Articular chondrocyte of knee joint (primary cell): ENCODE measurements around the gene DNAJC19. TPM values are rescaled to one million over a fixed set of nuclear protein-coding genes. Genes with fewer than 3 reads are reported as not detected.

Experiments
- total RNA-seq: library from RNA; depleted of rRNA; stranded (reverse); fragments of >200 nt; gene quantifications from 2 replicates; pipeline ENCODE4 v1.2.3, GENCODE V29; 2012

Gene DNAJC19
- 25.7 and 33.5 TPM in 2 replicates for total RNA-seq

DNA sequence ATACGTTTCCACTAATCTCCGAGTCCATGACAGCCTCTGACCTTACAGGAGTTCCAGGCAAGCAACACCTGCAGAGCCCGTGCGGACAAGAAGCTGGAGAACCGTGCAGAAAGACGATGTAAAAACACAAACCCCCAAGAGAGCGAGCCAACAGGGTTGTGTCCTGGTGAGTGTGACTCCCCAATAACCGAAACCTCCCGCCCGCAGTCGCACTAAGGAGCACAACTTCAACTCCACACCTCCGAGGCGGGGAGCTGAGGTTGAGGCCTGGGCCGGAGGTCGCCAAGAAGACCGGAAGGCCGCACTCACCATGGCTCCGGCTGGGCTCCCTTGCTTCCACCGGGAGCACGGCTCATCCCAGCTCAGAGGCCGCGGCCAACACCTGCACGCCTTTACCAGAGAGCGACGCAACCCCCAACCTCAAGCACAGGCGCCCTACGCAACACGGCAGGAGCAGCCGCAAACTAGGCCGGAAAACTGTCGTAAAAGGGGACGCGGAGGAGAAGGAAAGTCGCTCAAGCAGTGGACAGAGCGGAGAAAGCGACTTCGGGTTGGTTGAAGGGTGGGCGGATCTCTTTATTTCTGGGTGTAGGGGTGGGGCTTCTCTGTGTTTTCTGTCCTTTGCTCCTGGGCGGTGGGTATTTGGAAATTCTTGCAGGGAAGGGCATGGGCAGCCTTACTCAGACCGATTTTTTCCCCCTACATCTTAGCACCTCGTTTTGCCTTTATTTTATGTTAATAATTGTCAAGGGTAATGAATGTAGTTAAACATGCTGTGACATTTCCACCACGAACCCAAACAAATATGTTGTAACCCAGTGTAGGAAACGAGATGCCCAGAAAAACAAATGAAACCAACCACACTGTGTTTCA lies at the start of gene DNAJC19:
Gene DNAJC19 (minus strand): TSS at position 446 of the 873 bp plus-strand sequence. CDS start 134 bp downstream, at position 312.

Other genes starting within 250 kb of the DNAJC19 start
- gene FXR1, start 77.1 kb downstream of the DNAJC19 start, total RNA-seq, result 168 and 179 TPM in 2 replicates